Neuronal stem cell (in vitro differentiated cells): Measurements from ENCODE around the gene ASS1.

Experiments used
- DNase-seq: peaks from one replicate; pipeline ENCODE4 v3.0.0-alpha.2; 2013; ENCODE audit warnings: low spot score
- H2AFZ ChIP-seq: one replicate; pipeline ENCODE4 v1.6.1; 2013; ENCODE audit warnings: mild to moderate bottlenecking, low read length, inconsistent platforms
- H2AK5ac ChIP-seq: 2 replicates; pipeline ENCODE4 v1.6.1; 2013; ENCODE audit warnings: low read depth, mild to moderate bottlenecking, inconsistent platforms, low read length, moderate library complexity, mixed read lengths
- H2BK120ac ChIP-seq: 2 replicates; pipeline ENCODE4 v1.6.1; 2013; ENCODE audit warnings: low read depth, mild to moderate bottlenecking, inconsistent platforms, low read length, moderate library complexity, mixed read lengths
- H2BK12ac ChIP-seq: one replicate; pipeline ENCODE4 v1.6.1; 2013; ENCODE audit warnings: low read length, inconsistent platforms
- H2BK15ac ChIP-seq: 2 replicates; pipeline ENCODE4 v1.6.1; 2013; ENCODE audit warnings: mild to moderate bottlenecking, low read length, inconsistent platforms, mixed read lengths
- H2BK5ac ChIP-seq: one replicate; pipeline ENCODE4 v1.6.1; 2013; ENCODE audit warnings: inconsistent platforms, mild to moderate bottlenecking, low read length, moderate library complexity
- H3K14ac ChIP-seq: one replicate; pipeline ENCODE4 v1.6.1; 2013; ENCODE audit warnings: low read length, inconsistent platforms
- H3K18ac ChIP-seq: 2 replicates; pipeline ENCODE4 v1.6.1; 2013; ENCODE audit warnings: low read length, inconsistent platforms
- H3K23ac ChIP-seq: 2 replicates; pipeline ENCODE4 v1.6.1; 2013; ENCODE audit warnings: low read depth, mild to moderate bottlenecking, mixed read lengths, low read length, inconsistent platforms; ENCODE audit not compliant: poor library complexity
- H3K27ac ChIP-seq: replicated peaks from 3 replicates; pipeline ENCODE4 v1.5.1; 2013; ENCODE audit warnings: low read length, inconsistent platforms
- H3K27me3 ChIP-seq, 3 experiments: 2 replicates each; pipeline ENCODE4 v1.6.1; 2013; ENCODE audit warnings: low read length in 3 of 3, mild to moderate bottlenecking in 2 of 3, inconsistent platforms in 1 of 3, low read depth in 1 of 3, mixed read lengths in 1 of 3, moderate library complexity in 1 of 3; ENCODE audit not compliant: control insufficient read depth in 3 of 3, insufficient read depth in 3 of 3
- H3K36me3 ChIP-seq, 2 donors: replicated peaks in 1 of 2; 2 replicates each; pipeline ENCODE4 v1.6.1; 2013; ENCODE audit warnings: low read length in 2 of 2; ENCODE audit not compliant: control insufficient read depth in 2 of 2, insufficient read depth in 2 of 2
- H3K4ac ChIP-seq: 2 replicates; pipeline ENCODE4 v1.6.1; 2013; ENCODE audit warnings: inconsistent platforms, mild to moderate bottlenecking, low read length, moderate library complexity
- H3K4me1 ChIP-seq, 2 donors: 1 replicate in 1 of 2; 2 replicates in 1 of 2; pipeline ENCODE4 v1.6.1; 2013; ENCODE audit warnings: low read length in 2 of 2, low read depth in 1 of 2; ENCODE audit not compliant: control insufficient read depth in 2 of 2, insufficient read depth in 1 of 2
- H3K4me2 ChIP-seq: one replicate; pipeline ENCODE4 v1.6.1; 2013; ENCODE audit warnings: mild to moderate bottlenecking, low read length, inconsistent platforms; ENCODE audit not compliant: insufficient read depth, poor library complexity, severe bottlenecking
- H3K4me3 ChIP-seq, 2 donors: 2 replicates each; pipeline ENCODE4 v1.5.1; 2013; ENCODE audit warnings: low read length in 2 of 2, mild to moderate bottlenecking in 2 of 2, inconsistent platforms in 1 of 2, moderate library complexity in 1 of 2
- H3K79me1 ChIP-seq: one replicate; pipeline ENCODE4 v1.6.1; 2013; ENCODE audit warnings: low read depth, mild to moderate bottlenecking, inconsistent platforms, low read length, moderate library complexity
- H3K9ac ChIP-seq: one replicate; pipeline ENCODE4 v1.6.1; 2013; ENCODE audit warnings: mild to moderate bottlenecking, low read depth, low read length, inconsistent platforms; ENCODE audit not compliant: poor library complexity
- H3K9me3 ChIP-seq, 2 donors: replicated peaks in 1 of 2; 2 replicates each; pipeline versions ENCODE3 to v1.6.1; 2013; ENCODE audit warnings: low read length in 2 of 2, mild to moderate bottlenecking in 2 of 2, inconsistent platforms in 1 of 2, low read depth in 1 of 2, mixed read lengths in 1 of 2, moderate library complexity in 1 of 2; ENCODE audit not compliant: control insufficient read depth in 2 of 2, insufficient read depth in 1 of 2
- H4K8ac ChIP-seq: one replicate; pipeline ENCODE4 v1.6.1; 2013; ENCODE audit warnings: low read depth, mild to moderate bottlenecking, inconsistent platforms, low read length, moderate library complexity
- H4K91ac ChIP-seq: one replicate; pipeline ENCODE4 v1.6.1; 2013; ENCODE audit warnings: low read length, low read depth, mild to moderate bottlenecking, inconsistent platforms; ENCODE audit not compliant: poor library complexity
- WGBS, 2 donors: extraction: QIAGEN DNeasy Blood & Tissue Kit; methylation state at CpG; one replicate each; pipeline ENCODE4 v1.1.7; 2013; ENCODE audit warnings: missing lambda C conversion rate in 2 of 2, mixed read lengths in 1 of 2; ENCODE audit not compliant: insufficient read length in 2 of 2, insufficient replicate concordance in 1 of 2; ENCODE audit errors: extremely low coverage in 2 of 2; 5-methylcytosine and 5-hydroxymethylcytosine counted together

The ASS1 gene

GRCh38 chr9:130493476-130493875 is 48.7 kb downstream of the ASS1 start:
- peak overlapping the region; percentile 49 for H2AK5ac ChIP-seq
- H4K91ac ChIP-seq: no peak overlapping the region
- no peaks in the 10 kb centered on the region for H3K79me1 ChIP-seq
- no peak overlapping the region for H3K4me3 ChIP-seq
- peak overlapping the region; percentile 40 for H2BK5ac ChIP-seq
- peaks cover 0 to 20% (median 0%) of the 10 kb centered on the region in 3 experiments for H3K27me3 ChIP-seq
- H4K8ac ChIP-seq: no peak overlapping the region
- peaks cover 0 to 1% of the 10 kb centered on the region in 2 donors for H3K36me3 ChIP-seq
- DNase-seq: no peak
- H2BK12ac ChIP-seq: no peak overlapping the region
- H3K4me1 ChIP-seq: peaks cover 0 to 12% of the 10 kb centered on the region in 2 donors
- peak overlapping the region; percentile 67 for H3K23ac ChIP-seq
- H2AFZ ChIP-seq: no peak overlapping the region
- peak overlapping the region; percentile 77 for H2BK15ac ChIP-seq
- H3K9ac ChIP-seq: no peak overlapping the region
- H3K9me3 ChIP-seq: peaks cover 6 to 9% of the 10 kb centered on the region in 2 donors
- no peak overlapping the region for H3K14ac ChIP-seq
- peak overlapping the region; percentile 31 for H3K18ac ChIP-seq
- H2BK120ac ChIP-seq: peak overlapping the region; percentile 88
- no peak overlapping the region for H3K4me2 ChIP-seq
- no CpG with 5 or more reads among the region's 9 CpGs for WGBS, 2 donors
- no peak overlapping the region for H3K27ac ChIP-seq
- no peak overlapping the region for H3K4ac ChIP-seq

- Histone ChIP-seq H3K9me3 (peaks cover 6 to 9% of the 10 kb centered on the region in 2 donors), H3K36me3 (peaks cover 0 to 1% of the 10 kb centered on the region in 2 donors)
- DNase-seq: no peak
Observed at GRCh38 chr9:130495067-130495466, 50.3 kb downstream of the ASS1 start.

GRCh38 chr9:130497139-130497538 is 52.4 kb downstream of the ASS1 start:
- no peak overlapping the region for H3K4me2 ChIP-seq
- no peak overlapping the region for H3K4ac ChIP-seq
- no peak overlapping the region for H3K4me3 ChIP-seq
- peaks cover 6 to 9% of the 10 kb centered on the region in 2 donors for H3K9me3 ChIP-seq
- H4K8ac ChIP-seq: no peak overlapping the region
- no peak overlapping the region for H3K23ac ChIP-seq
- WGBS, 2 donors: no CpG with 5 or more reads among the region's 10 CpGs
- no peaks in the 10 kb centered on the region for H3K79me1 ChIP-seq
- H2AFZ ChIP-seq: peak overlapping the region; percentile 7
- H2BK120ac ChIP-seq: no peak overlapping the region
- no peak overlapping the region for H3K9ac ChIP-seq
- H3K14ac ChIP-seq: no peak overlapping the region
- H4K91ac ChIP-seq: no peak overlapping the region
- H2BK12ac ChIP-seq: no peak overlapping the region
- peak overlapping the region; percentile 20 for H2BK5ac ChIP-seq
- peaks cover 0 to 23% (median 0%) of the 10 kb centered on the region in 3 experiments for H3K27me3 ChIP-seq
- DNase-seq: no peak
- no peak overlapping the region for H3K27ac ChIP-seq
- peaks cover 0 to 11% of the 10 kb centered on the region in 2 donors for H3K4me1 ChIP-seq
- peaks cover 0 to 1% of the 10 kb centered on the region in 2 donors for H3K36me3 ChIP-seq
- no peak overlapping the region for H3K18ac ChIP-seq
- H2BK15ac ChIP-seq: no peak overlapping the region
- H2AK5ac ChIP-seq: no peak overlapping the region

More at GRCh38 chr9:130495067-130495466, 50.3 kb downstream of the ASS1 start:
- no peak overlapping the region for H4K8ac ChIP-seq
- H3K23ac ChIP-seq: peak overlapping the region; percentile 59
- H2AFZ ChIP-seq: no peak overlapping the region
- no peak overlapping the region for H2AK5ac ChIP-seq
- H3K9ac ChIP-seq: no peak overlapping the region
- peaks cover 0 to 12% of the 10 kb centered on the region in 2 donors for H3K4me1 ChIP-seq
- no peak overlapping the region for H3K27ac ChIP-seq
- no peak overlapping the region for H2BK120ac ChIP-seq
- peak overlapping the region; percentile 87 for H4K91ac ChIP-seq
- H2BK12ac ChIP-seq: peak overlapping the region; percentile 33
- H3K4ac ChIP-seq: no peak overlapping the region
- peak overlapping the region; percentile 84 for H2BK15ac ChIP-seq
- no peak overlapping the region for H3K4me3 ChIP-seq
- WGBS, 2 donors: no CpG with 5 or more reads among the region's 3 CpGs
- H2BK5ac ChIP-seq: no peak overlapping the region
- no peak overlapping the region for H3K14ac ChIP-seq
- peaks cover 0 to 27% (median 0%) of the 10 kb centered on the region in 3 experiments for H3K27me3 ChIP-seq
- H3K79me1 ChIP-seq: no peaks in the 10 kb centered on the region
- H3K4me2 ChIP-seq: no peak overlapping the region
- H3K18ac ChIP-seq: no peak overlapping the region

- no CpG with 5 or more reads among the region's 7 CpGs for WGBS, 2 donors
- Histone ChIP-seq H3K9ac (no peak overlapping the region), H3K4me2 (no peak overlapping the region), H4K8ac (no peak overlapping the region), H3K14ac (no peak overlapping the region), H3K4me3 (no peak overlapping the region), H3K23ac (no peak overlapping the region), H2AK5ac (peak overlapping the region; percentile 92), H4K91ac (no peak overlapping the region), H2BK12ac (no peak overlapping the region), H3K4me1 (peaks cover 0 to 7% of the 10 kb centered on the region in 2 donors), H3K79me1 (no peaks in the 10 kb centered on the region), H3K27me3 (peaks cover 0 to 23% (median 0%) of the 10 kb centered on the region in 3 experiments), H3K36me3 (peaks cover 0 to 1% of the 10 kb centered on the region in 2 donors), H3K18ac (peak overlapping the region; percentile 7), H2BK15ac (peak overlapping the region; percentile 95), H2AFZ (no peak overlapping the region), H3K27ac (no peak overlapping the region), H3K4ac (no peak overlapping the region), H2BK5ac (peak overlapping the region; percentile 20), H3K9me3 (peaks cover 6 to 9% of the 10 kb centered on the region in 2 donors), H2BK120ac (peak overlapping the region; percentile 73)
- no peak for DNase-seq
Observed at GRCh38 chr9:130498298-130498917, 53.6 kb downstream of the ASS1 start.
